HL-60 (cell line): Measurements from ENCODE around the gene CCDC85B.

ENCODE experiments used
- DNase-seq, 2 experiments: peaks; one replicate each; pipeline ENCODE4 v3.0.0-alpha.2; 2010 to 2020; ENCODE audit warnings: low read depth in 1 of 2, low spot score in 1 of 2
- H3K27ac ChIP-seq: fragments of 250-450 bp; sonication (Bioruptor Pico); replicated peaks from 2 replicates; pipeline ENCODE4 v1.5.1; 2020; ENCODE audit warnings: mild to moderate bottlenecking, moderate library complexity
- H3K27me3 ChIP-seq: fragments of 250-450 bp; sonication (Bioruptor Pico); 2 replicates; pipeline ENCODE4 v1.5.1; 2021; ENCODE audit warnings: mild to moderate bottlenecking, moderate library complexity; ENCODE audit not compliant: insufficient read depth, poor library complexity, severe bottlenecking
- H3K4me3 ChIP-seq: replicated peaks from 2 replicates; pipeline ENCODE4 v1.5.1; 2011; ENCODE audit warnings: mild to moderate bottlenecking, control low read depth, low read length; ENCODE audit not compliant: insufficient read depth
- CTCF ChIP-seq: IDR thresholded peaks from one replicate; pipeline ENCODE4 v1.5.1; 2011; ENCODE audit warnings: low read length, control low read depth, inconsistent platforms; ENCODE audit not compliant: insufficient read depth
- GABPA ChIP-seq: IDR thresholded peaks from 2 replicates; pipeline ENCODE4 v1.6.1; 2012; ENCODE audit warnings: low read depth
- POLR2AphosphoS5 ChIP-seq: IDR thresholded peaks from 2 replicates; pipeline ENCODE4 v1.6.1; 2012; ENCODE audit warnings: low read depth
- REST ChIP-seq: IDR thresholded peaks from 2 replicates; pipeline ENCODE4 v1.6.1; 2012; ENCODE audit warnings: low read depth; ENCODE audit not compliant: insufficient replicate concordance
- SPI1 ChIP-seq: IDR thresholded peaks from 2 replicates; pipeline ENCODE4 v1.6.1; 2012; ENCODE audit warnings: low read depth, mild to moderate bottlenecking, borderline replicate concordance

Gene CCDC85B

GRCh38 chr11:65861533-65862183 is 28.8 kb upstream of the CCDC85B start:
- no peaks in the 10 kb centered on the region for H3K27me3 ChIP-seq
- no peak for DNase-seq
- peak overlapping the region; percentile 91 for H3K4me3 ChIP-seq
- TF ChIP-seq REST (no peak), POLR2AphosphoS5 (no peak), GABPA (no peak), CTCF (no peak), SPI1 (no peak)
- peak overlapping the region; percentile 94 for H3K27ac ChIP-seq

GRCh38 chr11:65862191-65862735 is 28.2 kb upstream of the CCDC85B start:
- H3K4me3 ChIP-seq: no peak overlapping the region

More at GRCh38 chr11:65862191-65862735, 28.2 kb upstream of the CCDC85B start:
- DNase-seq: no peak
- H3K27me3 ChIP-seq: no peaks in the 10 kb centered on the region
- no peak overlapping the region for H3K27ac ChIP-seq
- TF ChIP-seq REST (no peak), CTCF (no peak), SPI1 (no peak), GABPA (no peak), POLR2AphosphoS5 (no peak)
